ENCODE results near the gene CLPTM1L. TPM values are rescaled to one million over a fixed set of nuclear protein-coding genes. Genes with fewer than 3 reads are reported as not detected.

CLPTM1L gene
- total RNA-seq, 2 donors from 2014 or later: 68.0 to 89.4 TPM

- Mint-ChIP-seq H3K4me1 (no peaks in the 10 kb centered on the region), H3K27me3 (ENCODE audit: insufficient read depth) (no peaks in the 10 kb centered on the region), H3K9me3 (no peaks in the 10 kb centered on the region), H3K36me3 (ENCODE audit: low read depth) (peaks cover 9% of the 10 kb centered on the region), H3K27ac (no peak overlapping the region), H3K4me3 (no peak overlapping the region)
- Histone ChIP-seq H3K27ac (ENCODE audit: low read depth, low read length) (no peak overlapping the region), H3K27me3 (ENCODE audit: control insufficient read depth, insufficient read depth, low read length, poor library complexity, severe bottlenecking) (no peaks in the 10 kb centered on the region), H3K4me1 (ENCODE audit: control insufficient read depth, insufficient read depth, low read length) (no peaks in the 10 kb centered on the region), H3K4me3 (ENCODE audit: low read length) (no peak overlapping the region), H3K9me3 (ENCODE audit: control insufficient read depth, low read length) (no peaks in the 10 kb centered on the region), H3K36me3 (ENCODE audit: control insufficient read depth, insufficient read depth, low read length) (no peaks in the 10 kb centered on the region), H3K9ac (ENCODE audit: extremely low read depth, low read length, poor library complexity, severe bottlenecking) (no peak overlapping the region)
- no peak for TF ChIP-seq CTCF (conservative IDR thresholded peaks at IDR 0.05)
- DNase-seq: no peak
- 93% methylated on average over 26 to 32 of the region's 32 CpGs for WGBS, 2 experiments (ENCODE audit: insufficient coverage in 1 of 2, insufficient read length in 1 of 2)
These were observed 64.5 kb downstream of the CLPTM1L start for GRCh38 chr5:1280177-1281037.

DNA sequence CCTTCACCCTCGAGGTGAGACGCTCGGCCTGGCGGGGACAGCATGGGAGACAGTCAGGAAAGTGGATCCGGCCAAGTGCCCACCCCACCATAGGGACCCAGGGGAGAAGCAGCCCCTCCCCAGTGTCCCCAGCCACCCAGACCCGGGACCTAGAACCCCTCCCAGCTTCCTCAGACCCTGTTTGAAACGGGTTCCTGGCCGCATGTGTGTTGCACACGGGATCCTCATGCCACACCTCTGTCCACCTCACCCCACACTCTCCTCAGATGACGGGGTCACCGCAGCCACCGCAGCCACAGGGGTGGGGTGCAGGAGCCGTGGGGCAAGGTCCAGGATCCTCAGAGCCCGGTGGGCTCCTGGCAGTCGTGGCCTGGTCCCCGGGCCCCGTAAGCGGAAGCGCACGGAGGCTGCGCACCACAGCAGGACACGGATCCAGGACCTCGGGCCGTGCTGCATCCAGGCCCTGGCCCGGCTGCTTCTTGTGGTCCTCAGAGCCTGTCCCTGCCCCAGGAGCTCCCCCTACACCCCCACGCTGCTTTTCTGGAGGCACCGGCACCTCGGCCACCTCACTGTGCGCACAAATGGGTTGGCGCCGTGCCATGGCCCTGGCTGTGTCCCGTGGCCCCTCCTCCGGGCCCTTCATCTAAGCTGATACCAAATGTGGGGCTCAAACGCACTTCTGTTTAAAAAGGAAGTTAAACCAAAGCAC lies 65.3 kb downstream of the CLPTM1L start:
- no peaks in the 10 kb centered on the region for H3K4me1 ChIP-seq (ENCODE audit: control insufficient read depth, insufficient read depth, low read length)
- no peak overlapping the region for H3K27ac Mint-ChIP-seq
- H3K4me3 Mint-ChIP-seq: no peak overlapping the region
- H3K27me3 Mint-ChIP-seq (ENCODE audit: insufficient read depth): no peaks in the 10 kb centered on the region
- TF ChIP-seq CTCF (conservative IDR thresholded peaks at IDR 0.05): no peak
- no peaks in the 10 kb centered on the region for H3K4me1 Mint-ChIP-seq
- no peak overlapping the region for H3K4me3 ChIP-seq (ENCODE audit: low read length)
- no peak for DNase-seq
- peaks cover 9% of the 10 kb centered on the region for H3K36me3 Mint-ChIP-seq (ENCODE audit: low read depth)
- 86 to 94% methylated on average over 8 to 34 of the region's 34 CpGs for WGBS, 2 experiments (ENCODE audit: insufficient coverage in 1 of 2, insufficient read length in 1 of 2)
- H3K36me3 ChIP-seq (ENCODE audit: control insufficient read depth, insufficient read depth, low read length): no peaks in the 10 kb centered on the region
- no peak overlapping the region for H3K9ac ChIP-seq (ENCODE audit: extremely low read depth, low read length, poor library complexity, severe bottlenecking)
- H3K9me3 Mint-ChIP-seq: no peaks in the 10 kb centered on the region
- H3K27ac ChIP-seq (ENCODE audit: low read depth, low read length): no peak overlapping the region
- no peaks in the 10 kb centered on the region for H3K9me3 ChIP-seq (ENCODE audit: control insufficient read depth, low read length)
- H3K27me3 ChIP-seq (ENCODE audit: control insufficient read depth, insufficient read depth, low read length, poor library complexity, severe bottlenecking): no peaks in the 10 kb centered on the region

GRCh38 chr5:1278656-1279442 lies 66.0 kb downstream of the CLPTM1L start:
- no peaks in the 10 kb centered on the region for H3K4me1 ChIP-seq (ENCODE audit: control insufficient read depth, insufficient read depth, low read length)
- H3K27ac ChIP-seq (ENCODE audit: low read depth, low read length): no peak overlapping the region
- H3K36me3 Mint-ChIP-seq (ENCODE audit: low read depth): peaks cover 9% of the 10 kb centered on the region
- no peak overlapping the region for H3K4me3 ChIP-seq (ENCODE audit: low read length)
- TF ChIP-seq CTCF (conservative IDR thresholded peaks at IDR 0.05): no peak
- no peaks in the 10 kb centered on the region for H3K9me3 Mint-ChIP-seq
- no peaks in the 10 kb centered on the region for H3K4me1 Mint-ChIP-seq
- no peaks in the 10 kb centered on the region for H3K9me3 ChIP-seq (ENCODE audit: control insufficient read depth, low read length)
- DNase-seq: no peak
- no peak overlapping the region for H3K4me3 Mint-ChIP-seq
- no peaks in the 10 kb centered on the region for H3K36me3 ChIP-seq (ENCODE audit: control insufficient read depth, insufficient read depth, low read length)
- no peak overlapping the region for H3K9ac ChIP-seq (ENCODE audit: extremely low read depth, low read length, poor library complexity, severe bottlenecking)
- H3K27me3 ChIP-seq (ENCODE audit: control insufficient read depth, insufficient read depth, low read length, poor library complexity, severe bottlenecking): no peaks in the 10 kb centered on the region
- no peak overlapping the region for H3K27ac Mint-ChIP-seq
- no peaks in the 10 kb centered on the region for H3K27me3 Mint-ChIP-seq (ENCODE audit: insufficient read depth)
- WGBS, 2 experiments (ENCODE audit: insufficient coverage in 1 of 2, insufficient read length in 1 of 2): 95% methylated on average over 33 to 42 of the region's 42 CpGs

All from endodermal cell (in vitro differentiated cells).